HG03159 (cell line): Measurements from ENCODE around the gene SLFN12L.
"Not testable (repeated sequence)": the region's sequence is repeated elsewhere in the genome, so short reads cannot be mapped to it uniquely, and the experiment has no call there.

Experiments used
- ATAC-seq: cut with Tn5 transposase; IDR thresholded peaks from one replicate; pipeline ENCODE4 v1.9.1; 2021; ENCODE audit warnings: mild to moderate bottlenecking, moderate library complexity; ENCODE audit not compliant: unreplicated experiment

The SLFN12L gene

DNA sequence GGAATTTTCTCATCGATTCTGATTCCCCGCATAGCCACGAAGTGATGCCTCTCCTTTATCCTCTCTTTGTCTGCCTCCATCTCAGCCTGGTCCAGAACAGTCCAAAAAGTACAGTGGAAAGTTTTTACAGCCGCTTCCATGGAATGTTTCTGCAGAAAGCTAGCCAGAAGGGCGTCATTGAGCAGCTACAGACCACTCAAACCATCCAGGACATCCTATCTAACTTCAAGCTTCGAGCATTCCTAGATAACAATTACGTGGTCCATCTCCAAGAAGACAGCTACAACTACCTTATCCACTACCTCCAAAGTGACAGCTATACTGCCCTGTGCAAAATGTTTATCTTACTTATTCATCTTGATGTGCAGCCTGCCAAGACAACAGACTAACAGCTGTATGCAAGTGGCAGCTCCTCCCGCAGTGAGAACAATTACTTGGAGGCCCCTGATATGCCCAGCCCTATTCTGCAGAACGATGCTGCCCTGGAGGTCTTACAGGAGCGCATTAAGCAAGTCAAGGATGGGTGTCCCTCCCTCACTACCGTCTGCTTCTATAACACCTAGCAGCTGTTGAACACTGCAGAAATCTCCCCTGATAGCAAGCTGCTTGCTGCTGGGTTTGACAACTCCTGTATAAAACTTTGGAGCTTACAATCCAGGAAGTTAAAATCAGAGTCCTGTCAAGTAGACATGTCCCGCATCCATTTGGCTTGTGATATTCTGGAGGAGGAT, 38.9 kb downstream of the SLFN12L start:
- no peak for ATAC-seq

DNA sequence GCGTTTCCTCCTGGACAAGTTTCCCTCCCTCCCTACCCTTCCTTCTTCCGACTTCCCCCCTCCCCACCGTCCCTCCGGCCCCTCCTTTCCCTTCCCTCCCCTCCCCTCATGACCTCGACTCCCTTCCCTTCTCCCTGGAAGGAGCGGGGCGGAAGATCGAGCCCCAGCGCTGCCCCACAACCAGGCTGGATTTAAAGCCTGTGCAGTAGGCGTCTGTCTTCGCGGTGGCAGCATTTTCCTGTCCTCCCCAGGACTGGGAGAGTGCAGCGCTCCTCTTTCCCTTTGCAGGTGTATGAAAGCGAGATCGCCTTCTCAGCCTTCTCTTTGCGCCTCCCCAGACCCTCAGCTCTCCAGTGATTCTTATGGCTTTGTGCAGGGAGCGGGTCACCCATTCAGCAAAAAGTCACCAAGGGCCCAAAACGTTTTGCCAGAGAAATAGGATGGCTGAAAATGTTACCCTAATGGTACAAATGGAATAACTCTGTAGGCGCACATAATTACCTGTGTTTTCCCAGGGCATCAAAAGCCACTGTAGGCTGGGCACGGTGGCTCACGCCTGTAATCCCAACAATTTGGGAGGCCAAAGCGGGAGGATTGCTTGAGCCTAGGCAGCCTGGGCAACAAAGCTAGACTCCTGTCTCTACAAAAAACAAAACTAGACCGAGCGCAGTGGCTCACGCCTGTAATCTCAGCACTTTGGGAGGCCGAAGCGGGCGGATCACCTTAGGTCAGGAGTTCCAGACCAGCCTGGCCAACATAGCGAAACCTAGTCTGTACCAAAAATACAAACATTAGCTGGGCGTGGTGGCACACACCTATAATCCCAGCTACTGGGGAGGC, 40.8 kb downstream of the SLFN12L start:
- no peak for ATAC-seq

DNA sequence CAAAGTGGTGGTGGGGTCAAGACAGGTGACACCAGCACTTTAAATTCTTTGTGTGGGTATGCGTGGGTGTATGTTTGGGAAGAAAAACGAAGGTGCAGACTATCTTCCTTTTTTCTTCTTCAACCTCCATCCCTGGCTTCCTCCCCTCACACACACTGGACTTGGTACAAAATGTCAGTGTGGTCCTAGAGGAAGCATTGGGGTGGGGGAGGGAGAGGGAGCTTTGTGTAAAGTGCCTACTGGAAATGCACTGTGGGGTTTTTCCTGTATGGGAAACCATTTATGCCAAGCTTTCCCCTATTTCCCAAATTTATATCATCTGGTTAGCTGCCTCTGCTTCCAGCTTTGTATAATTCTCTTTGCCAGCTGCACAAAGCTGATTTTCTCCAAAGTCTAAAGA, 44.4 kb downstream of the SLFN12L start:
- no peak for ATAC-seq

DNA sequence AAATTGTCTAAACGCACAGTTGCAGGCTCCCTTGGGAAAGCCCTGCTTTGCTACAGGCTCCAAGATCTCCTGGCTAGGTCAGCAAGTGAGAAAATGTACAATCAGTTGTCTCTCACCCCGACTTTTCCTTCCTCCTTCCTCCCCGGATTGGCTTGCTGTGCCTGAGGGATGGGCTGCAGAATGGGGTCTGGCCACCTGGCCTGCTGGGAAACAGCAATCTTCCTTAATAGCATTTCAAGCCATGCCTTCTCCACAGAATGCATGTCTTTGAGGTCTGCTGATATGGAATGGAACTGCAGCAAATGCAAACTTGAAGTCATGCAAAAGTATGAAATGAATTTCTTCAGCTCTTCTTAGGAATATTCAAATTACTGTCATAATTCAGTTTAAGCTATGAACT, 46.1 kb downstream of the SLFN12L start:
- no peak for ATAC-seq

DNA sequence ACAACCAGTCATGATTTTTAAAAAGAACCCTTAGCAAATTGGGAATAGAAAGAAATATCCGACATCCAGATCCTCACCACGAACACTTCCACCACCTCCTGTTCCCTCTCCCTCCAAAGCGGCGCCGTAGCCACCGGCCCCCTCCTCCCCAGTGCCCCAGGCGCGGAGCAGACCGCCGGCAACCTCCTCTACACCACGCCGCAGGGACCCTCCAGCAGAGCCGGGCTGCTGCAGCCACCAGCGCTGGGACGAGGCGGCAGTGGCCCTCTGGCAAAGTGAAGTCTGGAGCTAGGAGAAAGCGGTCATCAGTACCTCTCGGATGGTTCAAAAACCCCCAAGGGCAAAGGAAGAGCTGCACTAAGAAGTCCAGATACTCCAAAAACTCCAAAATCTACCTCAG, 47.5 kb downstream of the SLFN12L start:
- ATAC-seq: no peak

DNA sequence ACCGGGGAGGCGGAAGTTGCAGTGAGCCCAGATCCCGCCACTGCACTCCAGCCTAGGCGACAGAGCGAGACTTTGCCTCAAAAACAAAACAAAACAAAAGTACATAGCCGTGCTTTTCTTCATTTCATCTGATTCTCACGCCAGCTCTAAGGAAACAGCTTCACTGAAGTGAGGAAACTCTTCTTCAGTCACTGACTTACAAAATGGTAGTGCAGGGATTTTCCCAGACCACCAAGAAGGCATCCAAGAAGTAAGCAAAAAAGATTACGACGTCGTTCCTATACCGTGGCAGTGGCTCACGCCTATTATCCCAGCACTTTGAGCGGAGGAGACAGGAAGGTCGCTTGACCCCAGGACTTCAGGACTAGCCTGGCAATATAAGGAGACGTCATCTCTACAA, 48.5 kb downstream of the SLFN12L start:
- ATAC-seq: no peak

DNA sequence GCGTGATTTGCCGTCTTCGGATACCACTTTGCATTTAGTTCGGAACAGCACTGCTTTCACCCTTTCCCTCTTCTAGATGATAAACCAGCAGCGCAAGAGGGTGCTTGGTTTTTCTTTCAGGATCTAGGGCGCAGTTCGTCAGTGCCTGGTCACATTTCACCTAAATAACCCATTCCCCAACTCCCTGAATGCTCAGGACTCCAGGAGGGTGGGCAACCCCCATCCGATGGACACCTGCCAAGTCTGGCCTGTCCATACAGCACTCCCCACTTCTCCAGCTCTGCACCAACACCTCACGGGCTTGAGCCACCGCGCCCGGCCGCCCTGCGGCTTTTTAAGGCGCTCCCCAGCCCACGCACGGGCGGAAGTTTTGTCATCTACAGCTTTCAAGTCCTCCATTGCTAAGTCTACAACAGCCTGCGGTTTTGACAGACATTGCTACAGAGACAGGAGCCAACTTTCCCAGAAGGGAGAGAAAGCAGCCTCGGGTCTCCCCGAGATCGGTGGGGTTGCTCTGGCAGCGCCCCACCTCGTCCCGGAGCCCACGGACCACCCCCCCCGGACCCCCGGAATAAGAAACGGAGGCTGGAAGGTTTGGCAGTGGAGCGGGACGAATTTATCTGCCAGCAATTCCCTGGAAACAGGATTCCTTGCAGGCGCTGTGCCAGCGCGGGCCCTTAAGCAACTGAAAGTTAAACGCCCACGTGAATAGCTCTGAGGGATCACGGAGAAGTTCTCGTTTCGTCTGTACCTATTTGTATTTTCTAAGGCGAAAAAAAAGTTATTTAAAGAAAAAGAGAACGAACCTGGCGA, 50.4 kb downstream of the SLFN12L start:
- no peak for ATAC-seq

DNA sequence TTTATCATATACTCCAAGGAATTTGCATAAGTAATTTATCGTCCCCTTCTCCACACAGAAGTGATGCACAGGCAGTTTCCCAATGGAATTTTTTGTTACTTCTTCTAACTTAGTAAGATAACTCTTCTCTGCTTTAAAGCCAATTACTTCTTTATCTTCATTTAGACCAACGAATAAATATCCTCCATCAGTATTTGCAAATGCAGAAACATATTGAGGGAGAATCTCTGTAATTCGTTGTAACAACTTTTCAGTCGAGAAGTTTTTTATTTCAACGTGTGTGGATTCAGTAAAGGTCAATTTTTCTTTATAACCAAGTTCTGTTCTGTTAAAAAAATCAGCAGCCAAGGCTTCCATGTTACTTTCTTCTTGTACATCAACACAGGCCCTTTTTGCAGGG, 58.2 kb downstream of the SLFN12L start:
- ATAC-seq: no peak

DNA sequence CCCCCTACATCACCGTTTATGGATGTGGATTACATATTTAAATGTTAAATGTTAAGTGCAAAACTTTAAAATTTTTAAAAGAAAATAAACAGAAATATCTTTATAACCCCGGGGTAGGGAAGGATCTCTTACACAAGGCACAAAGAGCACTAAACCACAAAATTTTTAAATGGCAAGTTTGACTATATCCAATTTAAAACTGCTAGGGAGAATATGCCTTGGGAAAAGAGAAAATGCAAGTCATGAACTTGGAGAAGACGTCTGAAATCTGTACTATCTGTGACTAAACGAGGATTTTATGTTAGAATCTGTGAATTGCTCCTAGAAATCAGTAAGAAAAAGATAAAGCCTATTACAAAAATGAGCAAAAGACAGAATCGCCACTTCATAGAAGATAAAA, 60.2 kb downstream of the SLFN12L start:
- ATAC-seq: no peak

DNA sequence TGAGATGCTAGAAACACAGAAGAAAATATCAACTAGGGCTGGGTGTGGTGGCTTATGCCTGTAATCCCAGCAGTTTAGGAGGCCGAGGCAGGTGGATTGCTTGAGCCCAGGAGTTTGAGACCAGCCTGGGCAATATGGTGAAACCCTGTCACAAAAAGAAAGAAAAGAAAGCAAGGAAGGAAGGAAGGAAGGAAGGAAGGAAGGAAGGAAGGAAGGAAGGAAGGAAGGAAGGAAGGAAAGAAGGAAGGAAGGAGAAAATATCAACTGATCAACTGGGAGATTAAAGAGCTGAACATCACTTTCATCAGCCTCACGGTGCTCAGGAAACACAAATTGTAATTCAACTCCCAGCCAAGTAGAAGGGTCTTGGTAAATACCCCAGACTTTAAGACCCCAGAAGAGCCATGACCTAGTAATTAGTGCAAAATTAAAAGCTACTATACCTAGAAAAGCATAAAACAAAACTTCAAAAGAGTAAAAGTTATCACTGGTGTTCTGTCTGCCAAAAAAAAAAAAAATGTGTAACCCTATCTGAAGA, 61.1 kb downstream of the SLFN12L start:
- ATAC-seq: no peak

DNA sequence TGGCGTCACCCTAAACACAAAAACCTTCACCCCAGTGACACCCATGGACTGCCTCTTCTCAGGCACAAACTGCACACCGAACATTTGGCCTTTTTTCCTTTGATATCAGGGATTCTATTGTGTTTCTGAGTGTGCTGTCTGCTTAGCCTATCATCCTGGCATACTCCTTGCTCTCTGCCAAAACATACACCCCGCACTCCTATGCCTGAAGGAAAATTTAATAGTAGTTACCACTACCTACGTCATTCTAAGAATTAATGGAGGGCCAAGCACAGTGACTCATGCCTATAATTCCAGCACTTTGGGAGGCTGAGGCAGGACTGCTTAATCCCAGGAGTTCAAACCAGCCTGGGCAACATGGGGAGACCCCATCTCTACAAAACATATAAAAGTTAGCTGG, 69.0 kb downstream of the SLFN12L start:
- ATAC-seq: no peak

DNA sequence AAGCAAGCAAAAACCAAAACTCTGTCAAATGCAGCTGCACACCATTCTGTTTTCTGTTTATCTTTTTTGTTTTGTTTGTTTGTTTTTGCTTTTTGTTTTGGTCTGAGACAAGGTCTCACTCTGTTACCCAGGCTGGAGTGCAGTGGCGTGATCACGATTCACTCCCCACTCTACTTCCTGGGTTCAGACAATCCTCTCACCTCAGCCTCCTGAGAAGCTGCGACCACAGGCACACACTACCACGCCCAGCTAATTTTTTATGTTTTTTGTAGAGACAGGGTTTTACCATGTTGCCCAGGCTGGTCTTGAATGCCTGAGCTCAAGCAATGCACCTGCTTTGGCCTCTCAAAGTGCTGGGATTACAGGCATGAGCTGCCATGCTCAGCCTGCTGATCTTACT, 69.7 kb downstream of the SLFN12L start:
- no peak for ATAC-seq

DNA sequence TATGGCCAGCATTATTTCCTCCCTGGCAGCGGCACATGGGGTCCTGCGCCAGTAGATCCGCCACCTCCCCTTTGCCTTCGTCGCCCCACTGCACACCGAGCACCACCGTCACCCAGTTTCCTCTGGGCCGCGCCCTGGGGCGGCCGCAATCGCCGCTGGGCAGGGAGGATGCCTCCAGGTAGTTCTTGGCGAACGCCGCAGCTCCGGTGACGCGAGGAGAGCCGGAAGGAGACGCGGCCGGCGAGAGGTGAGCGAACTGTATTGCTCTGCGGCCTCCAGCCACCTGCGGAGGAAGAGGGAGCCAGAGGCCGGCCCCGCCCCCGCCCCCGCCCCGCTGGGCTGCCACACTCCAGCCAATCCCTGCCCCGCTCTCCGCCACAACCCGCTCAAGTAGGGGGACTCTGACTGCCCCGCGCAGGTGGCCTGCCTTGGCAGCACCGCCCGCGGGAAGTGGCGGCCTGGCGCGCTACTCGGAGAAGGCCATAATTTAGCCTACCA, 77.1 kb downstream of the SLFN12L start:
- ATAC-seq: peak; percentile 84

DNA sequence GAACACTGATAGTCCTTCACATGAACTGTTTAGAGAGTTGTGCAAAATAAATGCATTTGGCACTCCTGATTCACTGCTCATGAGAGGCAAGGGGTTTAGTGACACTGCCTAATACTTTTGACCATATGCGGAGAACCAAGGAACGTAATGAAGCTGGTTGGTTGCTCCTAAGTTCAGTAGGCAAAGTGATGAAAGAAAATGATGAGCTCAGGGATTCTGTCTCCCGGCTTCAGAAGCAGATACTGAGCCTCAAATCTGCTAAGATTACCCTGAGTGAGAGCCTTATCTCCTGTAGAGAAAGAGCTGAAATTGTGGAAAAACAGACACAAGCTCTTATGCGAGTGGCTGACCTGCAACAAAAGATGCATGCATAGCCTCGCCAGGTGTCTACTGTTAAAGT, 83.4 kb downstream of the SLFN12L start:
- not testable (repeated sequence) for ATAC-seq

DNA sequence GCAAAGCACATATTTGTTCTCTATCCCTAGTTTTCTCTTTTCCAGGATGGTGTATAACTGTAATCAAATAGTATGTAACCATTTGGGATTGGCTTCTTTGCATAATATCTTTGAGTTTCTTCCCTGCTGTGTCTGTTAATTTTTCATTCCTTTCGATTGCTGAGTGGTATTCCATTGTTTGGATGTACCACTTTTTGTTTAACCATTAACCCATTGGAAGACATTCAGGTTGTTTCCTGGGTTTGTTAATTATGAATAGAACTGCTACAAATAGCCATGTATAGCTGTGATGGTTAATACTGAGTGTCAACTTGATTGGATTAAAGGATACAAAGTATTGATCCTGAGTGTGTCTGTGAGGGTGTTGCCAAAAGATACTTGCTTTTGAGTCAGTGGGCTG, 84.3 kb downstream of the SLFN12L start:
- no peak for ATAC-seq

DNA sequence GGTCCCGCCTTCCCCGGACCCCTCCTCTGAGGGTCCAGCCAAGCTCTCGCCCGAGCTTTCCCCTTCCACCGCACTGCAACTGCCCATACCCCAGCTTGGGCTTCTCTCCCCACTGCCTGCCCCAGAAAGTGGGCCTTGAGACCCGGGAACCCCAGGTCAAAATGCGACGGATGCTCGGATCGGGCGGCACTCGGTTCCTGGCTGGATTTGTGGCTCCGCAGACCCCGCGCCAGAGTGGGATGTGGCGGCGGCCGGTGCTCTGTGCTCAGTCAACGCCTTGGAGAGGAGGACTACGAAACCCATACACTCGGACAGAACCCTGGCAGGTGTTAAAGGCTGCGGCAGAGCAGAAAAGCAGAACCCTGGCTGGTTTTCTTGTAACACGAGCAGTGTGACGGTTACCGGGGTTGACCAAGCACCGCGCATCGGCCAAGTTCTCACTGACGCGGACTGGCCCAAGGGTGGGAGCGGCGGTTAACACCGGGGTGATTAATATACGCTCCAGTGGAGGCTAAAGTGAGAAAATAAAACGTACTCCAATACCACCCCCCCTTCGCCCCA, 88.0 kb downstream of the SLFN12L start:
- no peak for ATAC-seq

DNA sequence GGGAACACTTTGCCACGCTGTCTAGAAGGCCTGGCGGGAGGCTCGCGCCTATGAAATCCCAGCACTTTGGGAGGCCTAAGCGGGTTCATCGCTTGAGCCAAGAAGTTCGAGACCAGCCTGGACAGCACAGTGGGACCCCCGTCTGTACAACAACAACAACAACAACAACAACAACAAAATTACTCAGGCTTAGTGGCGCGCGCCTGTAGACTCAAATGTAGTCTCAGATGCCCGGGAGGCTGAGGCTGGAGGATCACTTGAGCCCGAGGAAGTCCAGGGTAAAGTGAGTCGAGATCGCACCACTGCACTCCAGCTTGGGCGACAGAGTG, 88.6 kb downstream of the SLFN12L start:
- peak; percentile 1 for ATAC-seq

DNA sequence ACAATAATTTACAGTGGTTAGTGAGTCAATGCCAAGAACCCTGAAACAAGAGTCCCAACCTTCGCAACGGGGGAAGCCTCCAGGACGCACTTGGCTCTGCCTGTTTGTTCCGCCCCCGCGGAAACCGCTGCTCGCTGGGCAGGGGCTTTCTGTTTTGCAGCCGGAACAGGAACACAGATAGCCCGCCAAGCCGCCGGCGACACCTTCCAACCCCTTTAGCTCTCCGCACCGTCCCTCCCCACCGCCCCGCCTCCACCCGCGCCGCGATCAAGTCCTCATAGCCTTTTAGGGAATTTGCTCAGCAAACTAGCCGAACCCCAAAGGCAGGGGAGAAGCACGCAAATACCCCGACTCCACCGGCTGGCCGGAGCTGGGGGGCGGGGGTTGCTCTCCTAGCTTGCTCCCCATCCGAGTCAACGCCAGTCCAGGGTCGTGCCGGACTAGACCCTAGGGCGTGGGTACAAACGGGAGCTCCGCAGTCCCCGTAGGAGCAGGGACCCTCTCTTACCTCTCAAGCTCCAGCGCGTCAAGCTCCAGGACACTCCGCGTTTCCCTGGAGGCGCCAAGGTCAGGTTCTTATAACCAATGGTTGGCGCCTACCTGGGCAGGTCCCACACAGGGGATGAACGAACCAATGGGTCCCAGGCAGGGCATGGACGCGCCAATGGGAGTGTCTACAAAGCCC, 89.1 kb downstream of the SLFN12L start, which contains the start of gene SLFN13:
Gene SLFN13, minus strand, starts transcription at position 553 of the 685 bp plus-strand sequence. CDS start 3,086 bp downstream, outside the sequence.
- ATAC-seq: peak; percentile 70

DNA sequence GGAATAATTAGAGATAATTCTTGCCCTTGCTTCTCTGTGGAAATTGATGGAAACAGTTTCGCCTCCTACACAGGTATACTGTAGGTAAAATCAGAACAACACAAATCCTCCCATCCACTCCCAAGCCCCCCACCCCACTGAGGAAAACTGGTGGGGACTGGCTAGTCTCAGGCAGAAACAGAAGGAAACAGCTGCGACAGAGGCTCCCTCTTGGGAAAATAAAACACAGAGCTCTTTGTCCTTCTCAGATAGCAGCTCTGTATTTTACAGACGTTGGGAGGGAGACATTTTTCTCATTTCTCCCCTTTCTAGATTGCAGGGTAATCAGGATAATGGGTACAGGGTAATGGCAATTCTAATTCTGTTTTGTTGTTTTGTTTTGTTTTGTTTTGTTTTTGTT, 90.0 kb downstream of the SLFN12L start:
- ATAC-seq: no peak

DNA sequence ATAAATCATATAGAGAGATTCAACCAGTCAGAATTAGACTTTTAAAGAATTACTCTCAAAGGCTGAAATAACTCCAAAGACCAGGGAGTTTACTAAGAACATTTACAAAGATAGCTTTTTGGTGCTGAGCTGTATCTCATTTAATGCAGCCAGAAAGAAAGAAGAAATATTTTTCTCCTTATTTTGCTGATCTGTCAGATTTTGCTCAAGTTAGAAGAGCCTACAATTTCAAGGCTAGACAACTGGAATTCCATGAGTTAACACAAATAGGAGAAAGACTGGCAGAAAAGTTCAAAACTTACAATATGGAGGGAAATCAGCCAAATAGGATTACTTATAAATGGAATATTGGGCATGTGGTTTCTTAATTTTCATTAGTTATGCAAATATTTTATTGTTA, 99.0 kb downstream of the SLFN12L start:
- ATAC-seq: no peak
